H1 (cell line): ENCODE results near the gene GEMIN2. TPM values are rescaled to one million over a fixed set of nuclear protein-coding genes. Genes with fewer than 3 reads are reported as not detected.

Experiments
- ATF3 ChIP-seq: IDR thresholded peaks from 2 replicates; pipeline ENCODE4 v1.6.1; 2011; ENCODE audit warnings: low read depth, mild to moderate bottlenecking, low read length; ENCODE audit not compliant: insufficient read depth
- CBX8 ChIP-seq: fragments of 300-800, 300-1000 bp; sonication (generic); IDR thresholded peaks from 2 replicates; pipeline ENCODE4 v1.7.1; 2016; ENCODE audit warnings: low read depth, low read length, borderline replicate concordance
- CEBPB ChIP-seq: IDR thresholded peaks from 2 replicates; pipeline ENCODE4 v1.6.1; 2012; ENCODE audit warnings: low read depth, low read length
- CHD1 ChIP-seq: IDR thresholded peaks from 2 replicates; pipeline ENCODE4 v1.6.1; 2012; ENCODE audit warnings: low read depth, low read length, improper control_type of control experiment
- CREB1 ChIP-seq: IDR thresholded peaks from 2 replicates; pipeline ENCODE4 v1.6.1; 2012; ENCODE audit warnings: inconsistent platforms
- CTBP2 ChIP-seq: IDR thresholded peaks from 2 replicates; pipeline ENCODE4 v1.7.0; 2011; ENCODE audit warnings: borderline replicate concordance, mild to moderate bottlenecking, moderate library complexity, mixed read lengths, low read length; ENCODE audit not compliant: insufficient read depth, insufficient read length
- EGR1 ChIP-seq: IDR thresholded peaks from 2 replicates; pipeline ENCODE4 v1.6.1; 2011; ENCODE audit warnings: low read depth, low read length, borderline replicate concordance
- EZH2 ChIP-seq: fragments of 200-600 bp; sonication (generic); IDR thresholded peaks from 2 replicates; pipeline ENCODE4 v1.7.1; 2012; ENCODE audit warnings: low read depth, mild to moderate bottlenecking, moderate library complexity, low read length, inconsistent platforms; ENCODE audit not compliant: severe bottlenecking
- KDM1A ChIP-seq: fragments of 200-600, 300-600 bp; sonication (generic); IDR thresholded peaks from 2 replicates; pipeline ENCODE4 v1.7.1; 2016; ENCODE audit warnings: mild to moderate bottlenecking, low read length, borderline replicate concordance
- KDM5A ChIP-seq: fragments of 200-600 bp; IDR thresholded peaks from 2 replicates; pipeline ENCODE4 v1.7.1; 2012; ENCODE audit warnings: mild to moderate bottlenecking, low read length, inconsistent platforms, mixed read lengths
- MAFK ChIP-seq: IDR thresholded peaks from 2 replicates; pipeline ENCODE4 v1.6.1; 2012; ENCODE audit warnings: low read depth, mild to moderate bottlenecking, improper control_type of control experiment, low read length
- MAX ChIP-seq: IDR thresholded peaks from 2 replicates; pipeline ENCODE4 v1.6.1; 2012; ENCODE audit warnings: inconsistent platforms
- NANOG ChIP-seq: IDR thresholded peaks from 2 replicates; pipeline ENCODE4 v1.6.1; 2011; ENCODE audit warnings: low read length, low read depth, mild to moderate bottlenecking, inconsistent platforms; ENCODE audit not compliant: insufficient read depth, poor library complexity, severe bottlenecking
- RBBP5 ChIP-seq: IDR thresholded peaks from 2 replicates; pipeline ENCODE4 v1.7.1; 2012; ENCODE audit warnings: low read depth, mild to moderate bottlenecking, inconsistent platforms, low read length, moderate library complexity, borderline replicate concordance
- SIN3A ChIP-seq, 2 experiments: IDR thresholded peaks in 1 of 2; conservative IDR thresholded peaks in 1 of 2; 2 replicates each; pipeline ENCODE4 v1.6.1; 2011 to 2012; ENCODE audit warnings: low read length in 2 of 2, improper control_type of control experiment in 1 of 2, low read depth in 1 of 2, mild to moderate bottlenecking in 1 of 2
- SIRT6 ChIP-seq: IDR thresholded peaks from one replicate; pipeline ENCODE4 v1.7.1; 2012; ENCODE audit warnings: low read length, inconsistent platforms
- SP1 ChIP-seq: IDR thresholded peaks from 2 replicates; pipeline ENCODE4 v1.6.1; 2011; ENCODE audit warnings: low read depth, low read length
- SP2 ChIP-seq: IDR thresholded peaks from 2 replicates; pipeline ENCODE4 v1.6.1; 2012; ENCODE audit warnings: mild to moderate bottlenecking, low read length, inconsistent platforms
- SUZ12 ChIP-seq: fragments of 200-600 bp; sonication (generic); IDR thresholded peaks from 2 replicates; pipeline ENCODE4 v1.6.1; 2012; ENCODE audit warnings: mild to moderate bottlenecking, inconsistent platforms, low read length, moderate library complexity, mixed read lengths
- TAF1 ChIP-seq: IDR thresholded peaks from 2 replicates; pipeline ENCODE4 v1.6.1; 2011; ENCODE audit warnings: mild to moderate bottlenecking, low read depth, low read length
- TBP ChIP-seq: IDR thresholded peaks from 2 replicates; pipeline ENCODE4 v1.6.1; 2011; ENCODE audit warnings: low read depth, low read length, improper control_type of control experiment
- TEAD4 ChIP-seq: IDR thresholded peaks from 2 replicates; pipeline ENCODE4 v1.6.1; 2012; ENCODE audit warnings: low read depth, low read length, inconsistent platforms, mixed read lengths
- USF2 ChIP-seq: IDR thresholded peaks from 2 replicates; pipeline ENCODE4 v1.6.1; 2011; ENCODE audit warnings: low read length, improper control_type of control experiment
- polyA plus RNA-seq, 7 experiments: library from polyadenylated mRNA; depleted of rRNA in 3 of 7; stranded (reverse) in 5 of 7; unstranded in 2 of 7; fragments of >200 nt in 5 of 7; fragments of 200-250 nt in 2 of 7; gene quantifications; 1 replicate in 5 of 7; 2 replicates in 1 of 7; 4 replicates in 1 of 7; pipeline versions ENCODE4 v1.2.1 to v1.2.3, GENCODE V29; 2011 to 2013; ENCODE audit warnings: missing spikeins in 2 of 7, mixed read lengths in 2 of 7
- total RNA-seq: library from RNA; stranded (reverse); fragmentation: NEBNext Ultra II Directional; extraction: Animal tissue kit (Norgen Biotek cat#: 25700); gene quantifications from 2 replicates; pipeline ENCODE4 v1.2.1, GENCODE V29; 2021

GEMIN2 gene
- total and polyA plus RNA-seq, 2 of the 8 experiments (the other 6 are each of a cell fraction or from before 2014, with no cell fraction given) = 29.1 to 30.8 TPM

- TF ChIP-seq EZH2 = no peak
- no peak for TF ChIP-seq KDM1A
- TF ChIP-seq CHD1 = no peak
- TF ChIP-seq MAX = peak; percentile 73; the same call in 1 of the 2 replicates
- no peak for TF ChIP-seq EGR1
- no peak for TF ChIP-seq CTBP2
- no peak for TF ChIP-seq ATF3
- no peak for TF ChIP-seq SP2
- no peak for TF ChIP-seq SUZ12
- TF ChIP-seq CEBPB = no peak
- TF ChIP-seq TBP = no peak
- TF ChIP-seq SIN3A (conservative IDR thresholded peaks at IDR 0.05 in 1 of 2, IDR thresholded peaks at IDR 0.05 in 1 of 2; ENCODE audit: low read depth in 1 of 2, low read length in 2 of 2) = peak in 1 of 2 experiments; percentile 18; a peak in 1 of 4 replicates
- TF ChIP-seq USF2 = no peak
- no peak for TF ChIP-seq CREB1
- TF ChIP-seq SIRT6 = no peak
- no peak for TF ChIP-seq NANOG
- TF ChIP-seq SP1 = no peak
- no peak for TF ChIP-seq TEAD4
- peak; percentile 57 for TF ChIP-seq RBBP5
- TF ChIP-seq TAF1 = no peak
- no peak for TF ChIP-seq MAFK
- no peak for TF ChIP-seq KDM5A
- TF ChIP-seq CBX8 = no peak
These were observed 61.5 kb downstream of the GEMIN2 start (continued) for GRCh38 chr14:39175445-39176262.
